SK-N-SH (cell line): ENCODE measurements around the gene ACVR1B. TPM values are rescaled to one million over a fixed set of nuclear protein-coding genes. Genes with fewer than 3 reads are reported as not detected.

Experiments used
- CTCF ChIA-PET: fragments of 300-600, 350-600 bp; formaldehyde crosslinking; extraction: SDS; loops from one replicate; lab custom pipeline; 2021; lab: Yijun Ruan, JAX
- POLR2A ChIA-PET: fragments of 350-600 bp; sonication (Branson Sonifier 250); formaldehyde crosslinking; extraction: SDS; loops from one replicate; lab custom pipeline; 2020; ENCODE audit warnings: antibody characterized with exemption, inconsistent platforms; lab: Yijun Ruan, JAX
- DNase-seq: peaks from one replicate; pipeline ENCODE4 v3.0.0; 2012
- H2AFZ ChIP-seq: fragments of 200-600 bp; sonication (generic); 2 replicates; pipeline ENCODE4 v1.8.1; 2016; ENCODE audit warnings: antibody characterized with exemption, mild to moderate bottlenecking, low read depth
- H3F3A ChIP-seq: fragments of 200-600 bp; sonication (generic); replicated peaks from 2 replicates; pipeline ENCODE3; 2016; ENCODE audit warnings: antibody characterized with exemption, mild to moderate bottlenecking; ENCODE audit not compliant: insufficient read depth
- H3K27ac ChIP-seq, 2 experiments: fragments of 200-500 bp in 1 of 2; fragments of 200-600 bp in 1 of 2; sonication (Bioruptor generic) in 1 of 2; sonication (generic), shearing (Covaris generic) in 1 of 2; 2 replicates each; pipeline versions ENCODE4 v1.5.1 to v1.6.1; 2014 to 2016; ENCODE audit warnings: low read depth in 2 of 2, inconsistent platforms in 1 of 2, low read length in 1 of 2, mild to moderate bottlenecking in 1 of 2, mixed read lengths in 1 of 2
- H3K27me3 ChIP-seq: fragments of 200-600 bp; sonication (generic), shearing (Covaris generic); 2 replicates; pipeline ENCODE4 v1.6.1; 2016; ENCODE audit warnings: mixed run types; ENCODE audit not compliant: insufficient read depth
- H3K36me3 ChIP-seq, 2 experiments: fragments of 200-500 bp in 1 of 2; fragments of 200-600 bp in 1 of 2; sonication (Bioruptor generic) in 1 of 2; sonication (generic) in 1 of 2; replicated peaks in 1 of 2; 2 replicates each; pipeline versions ENCODE3 to v1.5.1; 2014 to 2016; ENCODE audit warnings: low read length in 1 of 2, mild to moderate bottlenecking in 1 of 2; ENCODE audit not compliant: insufficient read depth in 2 of 2, control insufficient read depth in 1 of 2
- H3K4me1 ChIP-seq, 2 experiments: fragments of 200-500 bp in 1 of 2; fragments of 200-600 bp in 1 of 2; sonication (Bioruptor generic) in 1 of 2; sonication (generic), shearing (Covaris generic) in 1 of 2; 2 replicates each; pipeline versions ENCODE4 v1.5.1 to v1.6.1; 2014 to 2016; ENCODE audit warnings: low read depth in 1 of 2, low read length in 1 of 2, mixed run types in 1 of 2; ENCODE audit not compliant: insufficient read depth in 2 of 2, control insufficient read depth in 1 of 2
- H3K4me2 ChIP-seq: fragments of 200-600 bp; sonication (generic), shearing (Covaris generic); 2 replicates; pipeline ENCODE4 v1.6.1; 2017; ENCODE audit warnings: mixed run types
- H3K4me3 ChIP-seq, 2 experiments: fragments of 200-500 bp in 1 of 2; fragments of 200-600 bp in 1 of 2; sonication (Bioruptor generic) in 1 of 2; sonication (generic), shearing (Covaris generic) in 1 of 2; 2 replicates each; pipeline versions ENCODE4 v1.5.1 to v1.8.1; 2014 to 2016; ENCODE audit warnings: low read depth in 2 of 2, inconsistent platforms in 1 of 2, low read length in 1 of 2, mild to moderate bottlenecking in 1 of 2, mixed read lengths in 1 of 2, moderate library complexity in 1 of 2
- H3K79me2 ChIP-seq: fragments of 200-600 bp; sonication (generic); 2 replicates; pipeline ENCODE4 v1.8.1; 2017; ENCODE audit warnings: mild to moderate bottlenecking; ENCODE audit not compliant: insufficient read depth
- H3K9ac ChIP-seq: fragments of 200-600 bp; sonication (generic); 2 replicates; pipeline ENCODE4 v1.6.1; 2017; ENCODE audit warnings: mixed run types
- H3K9me2 ChIP-seq: fragments of 200-600 bp; sonication (generic); 2 replicates; pipeline ENCODE4 v1.6.1; 2017; ENCODE audit warnings: mixed run types
- H3K9me3 ChIP-seq: fragments of 200-600 bp; sonication (generic); 2 replicates; pipeline ENCODE4 v1.6.1; 2017; ENCODE audit warnings: mixed run types, mild to moderate bottlenecking, moderate library complexity
- H4K20me1 ChIP-seq: fragments of 200-600 bp; sonication (generic); 2 replicates; pipeline ENCODE4 v1.6.1; 2017; ENCODE audit warnings: mild to moderate bottlenecking, mixed run types; ENCODE audit not compliant: insufficient read depth
- CHD2 ChIP-seq: fragments of 150-350 bp; IDR thresholded peaks from 2 replicates; pipeline ENCODE4 v1.6.1; 2018; ENCODE audit warnings: low read length; ENCODE audit not compliant: partially characterized antibody
- EP300 ChIP-seq, 2 experiments: IDR thresholded peaks; 2 replicates each; pipeline versions ENCODE4 v1.4.0 to v1.6.1; 2012; ENCODE audit warnings: borderline replicate concordance in 1 of 2, low read depth in 1 of 2, low read length in 1 of 2
- EZH2phosphoT487 ChIP-seq: fragments of 200-600 bp; sonication (generic); IDR thresholded peaks from 2 replicates; pipeline ENCODE4 v1.6.1; 2017; ENCODE audit warnings: low read depth, mixed run types, mild to moderate bottlenecking, antibody characterized with exemption, moderate library complexity, borderline replicate concordance
- FOSL2 ChIP-seq: IDR thresholded peaks from 2 replicates; pipeline ENCODE4 v1.4.0; 2012; ENCODE audit warnings: low read depth, mild to moderate bottlenecking, moderate library complexity, borderline replicate concordance
- GABPA ChIP-seq: IDR thresholded peaks from 2 replicates; pipeline ENCODE4 v1.4.0; 2012; ENCODE audit warnings: low read depth, mild to moderate bottlenecking
- IRF3 ChIP-seq: fragments of 150-350 bp; IDR thresholded peaks from 2 replicates; pipeline ENCODE4 v1.6.1; 2016; ENCODE audit warnings: mild to moderate bottlenecking, low read depth, low read length
- MAX ChIP-seq: IDR thresholded peaks from 2 replicates; pipeline ENCODE4 v1.4.0; 2012; ENCODE audit warnings: low read depth
- NRF1 ChIP-seq: IDR thresholded peaks from 2 replicates; pipeline ENCODE4 v1.6.1; 2012; ENCODE audit warnings: low read depth, mild to moderate bottlenecking, low read length
- POLR2AphosphoS5 ChIP-seq: IDR thresholded peaks from 2 replicates; pipeline ENCODE4 v1.6.1; 2012; ENCODE audit warnings: low read depth, low read length
- RFX5 ChIP-seq: IDR thresholded peaks from 2 replicates; pipeline ENCODE4 v1.6.1; 2012; ENCODE audit warnings: mild to moderate bottlenecking, improper control_type of control experiment, low read length
- TCF12 ChIP-seq: IDR thresholded peaks from 2 replicates; pipeline ENCODE4 v1.4.0; 2012
- WGBS: methylation state at CpG from one replicate; pipeline ENCODE4 v1.1.6; 2017; ENCODE audit warnings: low lambda C conversion rate; 5-methylcytosine and 5-hydroxymethylcytosine counted together
- polyA plus RNA-seq, 3 experiments: library from polyadenylated mRNA; depleted of rRNA; stranded (reverse); fragments of >200 nt; gene quantifications; 2 replicates each; pipeline ENCODE4 v1.2.3, GENCODE V29; 2012

The ACVR1B gene
- polyA plus RNA-seq, 1 of the 3 experiments (the other 2 are of a cell fraction), result 12.1 TPM

GRCh38 chr12:52027085-52027843 is 75.8 kb downstream of the ACVR1B start:
- Histone ChIP-seq H3K9me2 (no peaks in the 10 kb centered on the region), H2AFZ (no peak overlapping the region), H3K4me1 (peaks cover 5 to 25% of the 10 kb centered on the region in 2 experiments; a peak in 2 of 4 replicates), H4K20me1 (no peaks in the 10 kb centered on the region), H3K27ac (no peak overlapping the region), H3K9me3 (no peaks in the 10 kb centered on the region)
- CTCF ChIA-PET, result interaction anchor here (1.2 to 30.2 kb wide), 10 partner anchors 8 to 251 kb away, joined by 3 to 949 read pairs (median 223); partner anchors contain the start of genes ANKRD33, ATG101, NR4A1 and SMIM41
- no peak for TF ChIP-seq MAX
- no peak for TF ChIP-seq RFX5
- TF ChIP-seq, all 33 proteins: peak for 0
- no peak overlapping the region for H3K4me3 ChIP-seq
- H3K27me3 ChIP-seq, result no peaks in the 10 kb centered on the region
- no peak overlapping the region for H3K9ac ChIP-seq
- H3K36me3 ChIP-seq, result no peaks in the 10 kb centered on the region
- DNase-seq, result no peak
- no peak overlapping the region for H3K4me2 ChIP-seq
- POLR2A ChIA-PET, result no interaction called here
- WGBS, result 86% methylated on average over 1 of the region's 12 CpGs
- H3K79me2 ChIP-seq, result no peaks in the 10 kb centered on the region
- no peaks in the 10 kb centered on the region for H3F3A ChIP-seq

GRCh38 chr12:52029685-52030084 is 78.2 kb downstream of the ACVR1B start:
- no peaks in the 10 kb centered on the region for H3K9me3 ChIP-seq
- H3K4me1 ChIP-seq, result peaks cover 5 to 26% of the 10 kb centered on the region in 2 experiments; a peak in 2 of 4 replicates
- H3K9ac ChIP-seq, result no peak overlapping the region
- no peaks in the 10 kb centered on the region for H3F3A ChIP-seq
- H2AFZ ChIP-seq, result no peak overlapping the region
- H3K36me3 ChIP-seq, result no peaks in the 10 kb centered on the region
- H3K9me2 ChIP-seq, result no peaks in the 10 kb centered on the region
- H3K4me2 ChIP-seq, result no peak overlapping the region
- ChIA-PET CTCF (interaction anchor here (1.0 to 30.2 kb wide), 10 partner anchors 6 to 104 kb away, joined by 3 to 949 read pairs (median 14); partner anchors contain the start of genes ATG101, NR4A1 and SMIM41), POLR2A (interaction anchor here (0.8 kb wide), 3 partner anchors 21 to 33 kb away, joined by 3 to 4 read pairs (median 4); partner anchors contain the start of gene NR4A1)
- 53% methylated on average over 4 of the region's 4 CpGs for WGBS
- H3K79me2 ChIP-seq, result no peaks in the 10 kb centered on the region
- peak; percentile 68 for DNase-seq
- H3K27ac ChIP-seq, result no peak overlapping the region; a peak in 1 of 4 replicates
- H3K4me3 ChIP-seq, result no peak overlapping the region
- no peaks in the 10 kb centered on the region for H3K27me3 ChIP-seq
- TF ChIP-seq GABPA, result no peak
- TF ChIP-seq FOSL2, result no peak
- no peak for TF ChIP-seq NRF1
- TF ChIP-seq EP300 (IDR thresholded peaks at IDR 0.05; ENCODE audit: borderline replicate concordance in 1 of 2, low read depth in 1 of 2, low read length in 1 of 2), result no peak
- TF ChIP-seq IRF3, result no peak
- TF ChIP-seq CHD2, result no peak
- no peak for TF ChIP-seq TCF12
- TF ChIP-seq MAX, result no peak
- TF ChIP-seq POLR2AphosphoS5, result no peak
- no peak for TF ChIP-seq EZH2phosphoT487
- H4K20me1 ChIP-seq, result no peaks in the 10 kb centered on the region
